Right lobe of liver (tissue), 6 donors: Measurements from ENCODE around the gene OARD1. TPM values are rescaled to one million over a fixed set of nuclear protein-coding genes. Genes with fewer than 3 reads are reported as not detected.

Experiments
- ATAC-seq, 4 donors: fragments of 200-7000 bp; cut with Tn5 transposase; one replicate each; pipeline ENCODE4 v1.9.1; 2020; ENCODE audit warnings: mild to moderate bottlenecking in 4 of 4, moderate library complexity in 4 of 4
- DNase-seq, 3 donors: peaks; one replicate each; pipeline ENCODE4 v3.0.0-alpha.2; 2020
- H3K27ac ChIP-seq, 3 donors: fragments of 200-600 bp; one replicate each; pipeline ENCODE4 v1.8.0; 2022
- H3K27me3 ChIP-seq, 2 donors: fragments of 200-600 bp; one replicate each; pipeline ENCODE4 v1.8.0; 2022
- H3K36me3 ChIP-seq, 4 donors: fragments of 200-600 bp; sonication (generic) in 1 of 4; one replicate each; pipeline versions ENCODE4 v1.5.1 to v1.8.0; 2017 to 2022; ENCODE audit warnings: control low read depth in 1 of 4
- H3K4me1 ChIP-seq, 4 donors: fragments of 200-600 bp; sonication (generic) in 1 of 4; one replicate each; pipeline versions ENCODE4 v1.5.1 to v1.8.0; 2017 to 2022; ENCODE audit warnings: control low read depth in 1 of 4
- H3K4me3 ChIP-seq, 3 donors: fragments of 200-600 bp; one replicate each; pipeline ENCODE4 v1.8.0; 2022
- H3K9me3 ChIP-seq, 4 donors: fragments of 200-600 bp; sonication (generic) in 1 of 4; one replicate each; pipeline versions ENCODE4 v1.5.1 to v1.8.0; 2017 to 2022; ENCODE audit warnings: control low read depth in 1 of 4
- CTCF ChIP-seq, 4 donors: fragments of 200-600 bp in 3 of 4; fragments of 450-650 bp in 1 of 4; IDR thresholded peaks; one replicate each; pipeline versions ENCODE4 v1.5.1 to v1.8.0; 2016 to 2022; ENCODE audit warnings: antibody characterized with exemption in 4 of 4, mild to moderate bottlenecking in 2 of 4
- POLR2A ChIP-seq: fragments of 450-650 bp; IDR thresholded peaks from one replicate; pipeline ENCODE4 v1.6.1; 2017; ENCODE audit warnings: antibody characterized with exemption, mild to moderate bottlenecking
- WGBS: methylation state at CpG from one replicate; pipeline ENCODE4 v1.1.6; 2018; ENCODE audit warnings: low coverage, low lambda C conversion rate; ENCODE audit not compliant: insufficient coverage; ENCODE audit errors: missing lambda C conversion rate; 5-methylcytosine and 5-hydroxymethylcytosine counted together
- intact Hi-C, 2 donors: fragments of 100-400 bp; cut with DNase I; formaldehyde crosslinking; loops; one replicate each; pipeline versions ENCODE4 v1.11.2 to v1.14.1; 2022
- total RNA-seq, 6 experiments: library from RNA; depleted of rRNA in 2 of 6; stranded (reverse); fragments of >200 nt in 2 of 6; fragmentation: NEBNext Ultra II Directional in 3 of 6; extraction: Animal tissue kit (Norgen Biotek cat#: 25700) in 3 of 6; gene quantifications; one replicate each; pipeline versions ENCODE4 v1.1.0 to v1.2.4, GENCODE V29; 2016 to 2023
- donor health status: DM: no; HTN: yes; CAD: no.
- donor health status: DM: no; HTN: no; CAD: no.
- donor health status: DM: no; HTN: no; CAD: no.
- donor health status: DM: no; HTN: yes; CAD: no.
- donor health status: DM: no; HTN: yes; CAD: no.

The OARD1 gene
- total RNA-seq, 6 experiments from 2014 or later = 14.8 to 26.2 (median 21.7) TPM

DNA sequence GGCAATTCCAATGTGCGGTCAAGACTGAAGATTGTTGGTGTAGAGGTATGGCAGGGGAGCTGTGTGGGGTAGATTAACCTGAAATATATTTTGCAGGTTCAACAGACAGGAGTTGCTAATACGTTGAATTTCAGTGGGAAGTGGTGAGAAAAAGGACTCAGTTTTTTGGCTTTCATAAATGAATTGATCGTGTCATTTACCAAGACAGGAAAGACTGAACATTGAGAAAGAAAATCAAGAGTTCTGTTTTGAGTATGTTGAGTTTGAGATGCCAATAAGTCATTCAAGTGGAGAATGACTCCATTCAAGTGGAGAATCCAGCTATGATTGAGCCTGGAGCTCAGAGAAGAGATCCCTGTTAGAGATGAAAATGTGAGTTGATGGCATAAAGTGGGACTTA is 31.7 kb upstream of the OARD1 start:
- H3K27me3 ChIP-seq = no peaks in the 10 kb centered on the region
- DNase-seq (no peak), ATAC-seq (no peak)
- intact Hi-C loops = no loop called here
- WGBS = 70% methylated on average over 3 of the region's 3 CpGs
- no peak overlapping the region for H3K27ac ChIP-seq
- no peaks in the 10 kb centered on the region for H3K9me3 ChIP-seq
- H3K4me1 ChIP-seq = no peaks in the 10 kb centered on the region
- peaks cover 0 to 16% (median 6%) of the 10 kb centered on the region in 4 donors for H3K36me3 ChIP-seq
- TF ChIP-seq CTCF (IDR thresholded peaks at IDR 0.05) (no peak), POLR2A (no peak)
- H3K4me3 ChIP-seq = no peak overlapping the region

DNA sequence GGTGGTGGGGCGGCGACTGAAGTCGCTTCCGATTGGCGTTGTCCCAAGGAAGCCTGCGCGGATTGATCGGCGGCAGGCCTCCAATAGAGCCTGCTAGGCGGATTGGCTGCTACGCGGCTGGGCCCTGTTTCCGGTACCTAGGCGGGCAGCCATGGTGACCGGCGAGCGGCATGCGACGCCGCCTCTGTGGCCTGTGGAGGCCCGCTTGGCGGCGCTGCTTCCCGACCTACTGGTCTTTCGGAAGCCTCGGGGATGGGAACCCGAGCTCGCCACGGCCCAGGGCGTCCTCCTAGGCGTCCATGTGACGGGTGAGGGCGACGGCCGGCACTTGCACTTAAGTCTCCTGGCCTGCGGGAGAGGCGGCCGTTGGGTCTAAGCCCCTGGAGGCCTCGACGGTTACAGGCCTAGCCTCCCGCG is 28.7 kb upstream of the OARD1 start:
- ATAC-seq (peak in 2 of 4 donors; percentile 23 to 39), DNase-seq (peak in 1 of 3 donors; percentile 41)
- Histone ChIP-seq H3K9me3 (no peaks in the 10 kb centered on the region), H3K36me3 (peaks cover 0 to 46% (median 25%) of the 10 kb centered on the region in 4 donors), H3K4me1 (no peaks in the 10 kb centered on the region), H3K27ac (no peak overlapping the region), H3K27me3 (no peaks in the 10 kb centered on the region), H3K4me3 (no peak overlapping the region)
- WGBS = 70% methylated on average over 2 of the region's 42 CpGs
- TF ChIP-seq CTCF (IDR thresholded peaks at IDR 0.05) = no peak
- no peak for TF ChIP-seq POLR2A
- intact Hi-C loops = no loop called here

- TF ChIP-seq CTCF (IDR thresholded peaks at IDR 0.05) (no peak), POLR2A (no peak)
- intact Hi-C loops = no loop called here
- no peaks in the 10 kb centered on the region for H3K27me3 ChIP-seq
- H3K4me1 ChIP-seq = no peaks in the 10 kb centered on the region
- no peaks in the 10 kb centered on the region for H3K9me3 ChIP-seq
- no peak overlapping the region for H3K4me3 ChIP-seq
- WGBS = 57% methylated on average over 3 of the region's 3 CpGs
- H3K36me3 ChIP-seq = peaks cover 11 to 71% (median 38%) of the 10 kb centered on the region in 4 donors
- ATAC-seq (no peak), DNase-seq (no peak)
- H3K27ac ChIP-seq = no peak overlapping the region
These were observed 26.2 kb upstream of the OARD1 start for GRCh38 chr6:41098366-41098765.

DNA sequence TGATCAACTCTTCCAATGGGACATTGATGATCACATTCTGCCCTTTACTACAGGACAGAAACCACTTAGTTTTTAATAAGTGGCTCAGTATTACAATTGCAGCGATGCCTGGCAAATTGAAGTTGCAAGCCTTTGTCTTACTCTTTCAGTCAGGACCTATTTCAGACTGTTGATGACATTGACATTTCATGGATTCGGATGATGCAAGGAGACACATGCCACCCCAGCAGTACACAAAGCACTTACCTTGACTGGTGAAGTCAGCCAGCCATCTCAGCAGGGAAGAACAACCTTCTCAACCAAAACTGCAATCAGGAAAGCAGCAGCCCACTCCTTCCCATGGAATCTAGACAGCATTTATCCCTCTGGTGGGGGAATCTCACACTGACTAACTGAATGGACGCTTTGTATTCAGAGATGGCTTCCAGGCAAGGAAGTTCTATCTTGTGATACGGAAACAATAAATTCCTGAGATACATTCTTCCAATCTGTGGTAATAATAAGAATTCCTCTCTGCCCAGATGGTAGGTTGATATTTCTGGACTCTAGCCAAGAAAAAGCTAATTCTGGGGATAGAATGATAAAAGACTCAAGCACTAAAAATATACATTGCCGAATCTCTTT is 25.4 kb upstream of the OARD1 start:
- no peaks in the 10 kb centered on the region for H3K27me3 ChIP-seq
- intact Hi-C loops = no loop called here
- 83% methylated on average over 4 of the region's 5 CpGs for WGBS
- peaks cover 11 to 79% (median 45%) of the 10 kb centered on the region in 4 donors for H3K36me3 ChIP-seq
- H3K27ac ChIP-seq = no peak overlapping the region
- no peaks in the 10 kb centered on the region for H3K9me3 ChIP-seq
- DNase-seq = no peak
- TF ChIP-seq POLR2A (no peak), CTCF (IDR thresholded peaks at IDR 0.05) (no peak)
- H3K4me1 ChIP-seq = no peaks in the 10 kb centered on the region
- H3K4me3 ChIP-seq = no peak overlapping the region
- no peak for ATAC-seq
